ENCODE measurements around the gene PTX3. TPM values are rescaled to one million over a fixed set of nuclear protein-coding genes. Genes with fewer than 3 reads are reported as not detected.

Gene PTX3
- total RNA-seq, result 100 to 1,000 TPM in 1 of 4 donors, 10 to 100 TPM in 2, 1 to 10 TPM in 1; 9.0 to 118 (median 12.2) TPM

GRCh38 chr3:157436583-157437291 is at the start of gene PTX3:
Gene PTX3 (plus strand): TSS chr3:157436850. CDS start chr3:157436934, 84 bp downstream.
- Histone ChIP-seq H3K27me3 (no peaks in the 10 kb centered on the region), H3K9me3 (no peaks in the 10 kb centered on the region), H3K36me3 (no peaks in the 10 kb centered on the region), H3K4me1 (peaks cover 0 to 28% (median 0%) of the 10 kb centered on the region in 4 donors), H3K27ac (peak within 1 kb of the TSS in 3 of 4 donors; percentile 25 to 79 (median 70)), H3K4me3 (peak within 1 kb of the TSS; percentile 42 to 73 (median 48))
- WGBS, 2 donors, result 3 to 5% methylated on average over 15 of the region's 15 CpGs
- TF ChIP-seq EP300 (IDR thresholded peaks at IDR 0.05) (peak in 1 of 2 donors; percentile 57), POLR2A (IDR thresholded peaks at IDR 0.05) (no peak)
- TF ChIP-seq, protein P1, sequence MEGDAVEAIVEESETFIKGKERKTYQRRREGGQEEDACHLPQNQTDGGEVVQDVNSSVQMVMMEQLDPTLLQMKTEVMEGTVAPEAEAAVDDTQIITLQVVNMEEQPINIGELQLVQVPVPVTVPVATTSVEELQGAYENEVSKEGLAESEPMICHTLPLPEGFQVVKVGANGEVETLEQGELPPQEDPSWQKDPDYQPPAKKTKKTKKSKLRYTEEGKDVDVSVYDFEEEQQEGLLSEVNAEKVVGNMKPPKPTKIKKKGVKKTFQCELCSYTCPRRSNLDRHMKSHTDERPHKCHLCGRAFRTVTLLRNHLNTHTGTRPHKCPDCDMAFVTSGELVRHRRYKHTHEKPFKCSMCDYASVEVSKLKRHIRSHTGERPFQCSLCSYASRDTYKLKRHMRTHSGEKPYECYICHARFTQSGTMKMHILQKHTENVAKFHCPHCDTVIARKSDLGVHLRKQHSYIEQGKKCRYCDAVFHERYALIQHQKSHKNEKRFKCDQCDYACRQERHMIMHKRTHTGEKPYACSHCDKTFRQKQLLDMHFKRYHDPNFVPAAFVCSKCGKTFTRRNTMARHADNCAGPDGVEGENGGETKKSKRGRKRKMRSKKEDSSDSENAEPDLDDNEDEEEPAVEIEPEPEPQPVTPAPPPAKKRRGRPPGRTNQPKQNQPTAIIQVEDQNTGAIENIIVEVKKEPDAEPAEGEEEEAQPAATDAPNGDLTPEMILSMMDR (IDR thresholded peaks at IDR 0.05), result no peak
- DNase-seq (ENCODE audit: low spot score in 2 of 2), result peak in 1 of 2 donors; percentile 44

- Histone ChIP-seq H3K27ac (no peak overlapping the region), H3K4me1 (no peaks in the 10 kb centered on the region), H3K4me3 (no peak overlapping the region), H3K9me3 (no peaks in the 10 kb centered on the region), H3K36me3 (no peaks in the 10 kb centered on the region), H3K27me3 (no peaks in the 10 kb centered on the region)
- TF ChIP-seq EP300 (IDR thresholded peaks at IDR 0.05) (no peak), POLR2A (IDR thresholded peaks at IDR 0.05) (no peak)
- TF ChIP-seq, protein P1 (IDR thresholded peaks at IDR 0.05), result no peak
- 48 to 50% methylated on average over 3 of the region's 3 CpGs for whole genome bisulfite sequencing, 2 donors
- no peak for DNase-seq (ENCODE audit: low spot score in 2 of 2)
Measured at GRCh38 chr3:157387708-157388435, 48.8 kb upstream of the PTX3 start.

DNA sequence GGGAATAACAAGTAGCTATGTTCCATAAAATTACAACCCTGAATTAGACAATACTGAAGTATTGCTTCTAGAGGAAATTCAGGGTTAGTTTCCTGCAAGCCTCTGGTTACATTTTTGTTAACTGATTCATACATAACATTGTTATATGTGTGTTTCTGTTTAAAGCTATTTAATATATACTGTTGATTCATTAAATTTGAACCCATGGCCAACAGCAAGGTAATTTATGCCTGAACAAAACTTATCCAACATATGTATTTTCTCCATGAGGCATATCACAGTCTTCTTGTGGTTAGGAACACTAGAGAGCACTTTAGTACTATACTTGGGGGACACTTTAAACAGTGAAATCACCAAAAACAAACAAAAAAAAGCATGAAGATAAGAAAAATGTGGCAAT is 47.7 kb upstream of the PTX3 start:
- no peaks in the 10 kb centered on the region for H3K9me3 ChIP-seq
- no peaks in the 10 kb centered on the region for H3K27me3 ChIP-seq
- H3K36me3 ChIP-seq, result no peaks in the 10 kb centered on the region
- TF ChIP-seq EP300 (IDR thresholded peaks at IDR 0.05) (no peak), POLR2A (IDR thresholded peaks at IDR 0.05) (no peak)
- TF ChIP-seq, protein P1 (IDR thresholded peaks at IDR 0.05), result no peak
- no peak overlapping the region for H3K27ac ChIP-seq
- H3K4me1 ChIP-seq, result no peaks in the 10 kb centered on the region
- no peak for DNase-seq (ENCODE audit: low spot score in 2 of 2)
- H3K4me3 ChIP-seq, result no peak overlapping the region

GRCh38 chr3:157390713-157391515 is 45.7 kb upstream of the PTX3 start:
- Histone ChIP-seq H3K27me3 (no peaks in the 10 kb centered on the region), H3K36me3 (no peaks in the 10 kb centered on the region), H3K4me3 (no peak overlapping the region), H3K9me3 (no peaks in the 10 kb centered on the region), H3K4me1 (no peaks in the 10 kb centered on the region), H3K27ac (no peak overlapping the region)
- no peak for DNase-seq (ENCODE audit: low spot score in 2 of 2)
- WGBS, 2 donors, result 94 to 100% methylated on average over 7 to 9 of the region's 9 CpGs
- TF ChIP-seq EP300 (IDR thresholded peaks at IDR 0.05), result no peak
- TF ChIP-seq, protein P1 (IDR thresholded peaks at IDR 0.05), result no peak
- no peak for TF ChIP-seq POLR2A (IDR thresholded peaks at IDR 0.05)

Data from tibial nerve (tissue), 4 donors.